MM.1S (cell line): ENCODE data around the gene ARHGAP31.

ENCODE experiments used
- EZH2 ChIP-seq: fragments of 300-600 bp; sonication (generic); optimal IDR thresholded peaks from 2 replicates; pipeline ENCODE3; 2017; ENCODE audit warnings: low read depth, mild to moderate bottlenecking, antibody characterized with exemption, low read length, mixed read lengths
- EZH2phosphoT487 ChIP-seq: fragments of 300-600 bp; sonication (generic); IDR thresholded peaks from 2 replicates; pipeline ENCODE4 v1.6.1; 2018; ENCODE audit warnings: antibody characterized with exemption, low read length
- TF ChIP-seq, protein P1 (sequence below): fragments of 300-600 bp; sonication (generic); IDR thresholded peaks from 2 replicates; pipeline ENCODE4 v1.5.1; 2016; ENCODE audit warnings: antibody characterized with exemption, low read length, mixed read lengths

DNA sequence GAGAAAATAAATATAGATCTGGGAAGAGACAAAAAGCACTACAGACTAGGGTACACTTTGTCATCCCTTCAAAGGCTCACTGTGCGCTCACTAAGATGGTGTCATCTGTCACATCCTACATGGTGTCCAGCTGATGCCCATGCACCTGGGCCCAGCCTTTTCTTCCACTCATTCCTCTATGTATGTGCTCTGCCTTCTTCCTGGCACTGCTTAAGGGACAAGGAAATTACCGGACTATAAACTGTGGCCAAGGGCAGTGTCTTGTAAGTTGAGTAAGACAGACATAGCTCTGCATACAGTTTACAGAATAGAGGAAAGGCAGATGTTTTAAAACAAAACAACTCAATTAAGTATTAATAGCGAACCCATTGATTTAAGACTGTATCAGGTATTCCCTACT is 52.9 kb downstream of the ARHGAP31 start:
- TF ChIP-seq, protein P1, sequence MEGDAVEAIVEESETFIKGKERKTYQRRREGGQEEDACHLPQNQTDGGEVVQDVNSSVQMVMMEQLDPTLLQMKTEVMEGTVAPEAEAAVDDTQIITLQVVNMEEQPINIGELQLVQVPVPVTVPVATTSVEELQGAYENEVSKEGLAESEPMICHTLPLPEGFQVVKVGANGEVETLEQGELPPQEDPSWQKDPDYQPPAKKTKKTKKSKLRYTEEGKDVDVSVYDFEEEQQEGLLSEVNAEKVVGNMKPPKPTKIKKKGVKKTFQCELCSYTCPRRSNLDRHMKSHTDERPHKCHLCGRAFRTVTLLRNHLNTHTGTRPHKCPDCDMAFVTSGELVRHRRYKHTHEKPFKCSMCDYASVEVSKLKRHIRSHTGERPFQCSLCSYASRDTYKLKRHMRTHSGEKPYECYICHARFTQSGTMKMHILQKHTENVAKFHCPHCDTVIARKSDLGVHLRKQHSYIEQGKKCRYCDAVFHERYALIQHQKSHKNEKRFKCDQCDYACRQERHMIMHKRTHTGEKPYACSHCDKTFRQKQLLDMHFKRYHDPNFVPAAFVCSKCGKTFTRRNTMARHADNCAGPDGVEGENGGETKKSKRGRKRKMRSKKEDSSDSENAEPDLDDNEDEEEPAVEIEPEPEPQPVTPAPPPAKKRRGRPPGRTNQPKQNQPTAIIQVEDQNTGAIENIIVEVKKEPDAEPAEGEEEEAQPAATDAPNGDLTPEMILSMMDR = no peak
- TF ChIP-seq EZH2phosphoT487 (no peak), EZH2 (no peak)
